ENCODE measurements around the gene CHST7. TPM values are rescaled to one million over a fixed set of nuclear protein-coding genes. Genes with fewer than 3 reads are reported as not detected.

CHST7 gene
- total and polyA plus RNA-seq, 2 of the 8 experiments (the other 6 are each of a cell fraction or from before 2014, with no cell fraction given) = 7.9 to 14.1 TPM

- TF ChIP-seq JUND (IDR thresholded peaks at IDR 0.05; ENCODE audit: low read length) = no peak
- no peak for TF ChIP-seq BACH1 (IDR thresholded peaks at IDR 0.05; ENCODE audit: low read length)
- no peak for TF ChIP-seq RXRA (IDR thresholded peaks at IDR 0.05; ENCODE audit: insufficient read depth, low read depth, low read length)
- TF ChIP-seq FOSL1 (IDR thresholded peaks at IDR 0.05; ENCODE audit: insufficient read depth, low read depth, low read length) = no peak
- TF ChIP-seq TBP (IDR thresholded peaks at IDR 0.05; ENCODE audit: low read depth, low read length) = no peak
Measured at GRCh38 chrX:46553935-46554334, 19.6 kb upstream of the CHST7 start (continued).

All from H1 (cell line).